NCI-H2227 (cell line): Measurements from ENCODE around the gene TSHZ2.
"Not testable (repeated sequence)": the region's sequence is repeated elsewhere in the genome, so short reads cannot be mapped to it uniquely, and the experiment has no call there.

ENCODE experiments used
- DNase-seq: peaks from one replicate; lab custom pipeline; 2025; ENCODE audit not compliant: unreplicated experiment; lab: John Stamatoyannopoulos, UW

The TSHZ2 gene

DNA sequence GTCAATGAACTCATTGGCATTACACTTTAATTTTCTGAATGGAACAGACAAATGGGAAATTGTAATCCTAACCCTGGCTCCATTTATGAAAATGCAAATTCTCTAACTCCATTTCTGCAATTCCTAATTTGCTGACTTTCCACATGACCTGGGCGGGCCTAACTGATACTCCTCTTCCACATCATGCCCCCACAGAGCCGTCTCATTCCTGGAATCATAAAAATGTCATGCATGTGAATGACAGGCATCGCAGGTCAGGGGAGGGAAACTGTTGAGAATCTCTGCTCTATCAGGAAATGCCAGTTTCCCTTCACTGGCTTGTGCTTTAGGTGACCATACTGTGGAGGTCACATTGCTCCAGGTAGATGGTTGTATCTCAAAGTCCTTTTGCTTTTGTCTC lies 456.4 kb downstream of the TSHZ2 start:
- no peak for DNase-seq

DNA sequence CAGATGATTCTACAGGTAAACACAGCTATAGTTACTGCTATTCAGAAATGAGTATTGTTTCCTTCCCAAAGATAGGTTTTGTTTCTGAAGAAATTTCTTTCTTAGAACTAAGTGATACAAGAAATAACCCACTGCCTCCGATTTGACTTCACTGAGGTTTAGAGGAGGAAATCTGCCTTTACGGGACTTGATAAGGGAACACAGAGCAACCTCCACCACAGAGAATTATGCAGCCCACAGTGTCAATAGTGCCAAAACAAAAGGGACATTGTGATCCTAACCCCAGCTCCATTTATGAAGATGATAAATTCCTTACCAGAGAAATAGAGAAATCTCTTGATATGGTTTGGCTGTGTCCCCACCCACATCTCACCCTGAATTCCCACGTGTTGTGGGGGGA lies 456.8 kb downstream of the TSHZ2 start:
- DNase-seq: no peak

DNA sequence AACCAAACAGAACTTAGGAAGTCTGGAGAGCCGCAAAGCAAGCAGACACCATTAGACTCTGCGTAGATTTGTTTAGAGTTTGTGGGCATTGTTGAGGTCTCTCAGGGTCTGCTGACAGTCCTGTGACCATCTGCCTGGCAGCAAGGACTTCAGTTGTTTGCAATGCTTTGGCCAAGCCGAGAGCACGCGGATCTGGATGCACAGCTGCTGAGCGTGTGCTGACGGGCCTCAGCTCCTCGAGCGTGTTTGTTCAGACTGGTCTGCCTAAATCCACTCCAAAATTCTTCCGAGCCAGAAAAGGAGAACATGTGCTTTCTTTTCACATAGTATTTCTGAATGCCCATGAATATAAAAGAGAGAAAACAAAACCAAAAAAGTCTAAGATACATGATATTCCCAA lies 462.5 kb downstream of the TSHZ2 start:
- no peak for DNase-seq

DNA sequence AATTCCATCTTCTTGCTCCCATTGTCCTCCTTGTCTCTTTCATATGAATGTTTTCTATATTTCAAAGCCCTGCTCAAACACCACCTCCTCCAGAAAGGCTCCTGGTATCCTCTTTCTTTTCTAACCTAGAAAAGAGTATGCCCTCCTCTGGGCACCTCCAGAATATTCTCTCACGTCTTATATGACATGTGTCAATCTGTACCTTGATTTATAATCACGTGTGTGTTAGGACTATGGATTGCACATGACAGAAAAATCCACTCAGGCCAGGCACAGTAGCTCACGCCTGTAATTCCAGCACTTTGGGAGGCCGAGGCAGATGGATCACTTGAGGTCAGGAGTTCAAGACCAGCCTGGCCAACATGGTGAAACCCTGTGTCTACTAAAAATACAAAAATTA lies 464.8 kb downstream of the TSHZ2 start:
- DNase-seq: not testable (repeated sequence)

DNA sequence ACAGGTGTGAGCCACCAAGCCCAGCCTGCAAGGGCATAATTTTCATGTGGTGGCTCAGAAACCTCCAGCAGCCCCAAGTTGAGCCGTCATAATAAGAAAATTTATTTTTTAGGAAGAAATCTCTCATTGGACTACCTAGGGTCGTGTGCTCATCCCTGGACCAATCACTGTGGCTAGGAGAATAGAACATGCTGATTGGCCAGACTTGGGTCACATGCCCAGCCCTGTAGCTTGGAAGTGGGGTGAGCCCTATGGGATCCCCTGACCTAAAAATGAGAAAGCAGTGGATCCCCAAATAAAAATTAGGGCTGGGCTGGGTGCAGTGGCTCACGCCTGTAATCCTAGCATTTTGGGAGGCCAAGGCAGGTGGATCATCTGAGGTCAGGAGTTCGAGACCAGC lies 466.2 kb downstream of the TSHZ2 start:
- DNase-seq: no peak

DNA sequence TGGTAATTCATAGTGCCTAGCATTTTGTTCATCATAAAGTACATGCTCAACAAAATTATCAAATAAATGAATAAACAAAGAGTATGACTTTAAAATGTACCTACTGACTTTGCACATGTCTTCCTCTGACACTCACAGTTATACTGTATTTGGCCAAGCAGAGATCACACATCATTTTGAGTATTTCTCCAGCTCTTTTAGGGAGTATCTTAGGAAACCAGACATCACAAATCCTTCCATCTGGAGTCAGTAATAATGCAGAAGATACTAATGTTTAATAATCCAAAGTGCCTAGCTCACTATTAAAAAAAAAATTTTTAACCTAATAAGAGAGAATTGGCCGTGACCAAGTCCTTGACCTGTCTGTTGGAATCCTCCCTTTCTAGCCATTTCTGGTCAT lies 466.9 kb downstream of the TSHZ2 start:
- no peak for DNase-seq

DNA sequence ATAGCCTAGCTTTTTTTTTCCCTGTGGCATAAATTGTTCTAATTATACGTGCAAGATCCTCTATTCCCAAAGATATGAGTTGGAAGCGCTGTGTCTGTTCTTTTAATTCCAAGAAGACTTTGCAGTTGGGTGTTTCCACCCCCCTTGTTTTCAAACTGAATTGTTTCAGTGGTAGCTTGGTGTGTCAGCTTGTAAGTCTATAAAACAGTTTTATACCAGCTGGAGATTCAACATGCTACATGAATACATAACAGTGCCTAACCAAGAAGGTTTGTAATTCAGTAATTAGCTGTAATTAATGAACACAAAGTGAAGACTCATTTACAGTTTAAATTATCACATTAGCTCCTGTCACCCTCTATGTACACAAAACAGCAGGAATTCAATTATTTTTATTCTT lies 467.5 kb downstream of the TSHZ2 start:
- no peak for DNase-seq

DNA sequence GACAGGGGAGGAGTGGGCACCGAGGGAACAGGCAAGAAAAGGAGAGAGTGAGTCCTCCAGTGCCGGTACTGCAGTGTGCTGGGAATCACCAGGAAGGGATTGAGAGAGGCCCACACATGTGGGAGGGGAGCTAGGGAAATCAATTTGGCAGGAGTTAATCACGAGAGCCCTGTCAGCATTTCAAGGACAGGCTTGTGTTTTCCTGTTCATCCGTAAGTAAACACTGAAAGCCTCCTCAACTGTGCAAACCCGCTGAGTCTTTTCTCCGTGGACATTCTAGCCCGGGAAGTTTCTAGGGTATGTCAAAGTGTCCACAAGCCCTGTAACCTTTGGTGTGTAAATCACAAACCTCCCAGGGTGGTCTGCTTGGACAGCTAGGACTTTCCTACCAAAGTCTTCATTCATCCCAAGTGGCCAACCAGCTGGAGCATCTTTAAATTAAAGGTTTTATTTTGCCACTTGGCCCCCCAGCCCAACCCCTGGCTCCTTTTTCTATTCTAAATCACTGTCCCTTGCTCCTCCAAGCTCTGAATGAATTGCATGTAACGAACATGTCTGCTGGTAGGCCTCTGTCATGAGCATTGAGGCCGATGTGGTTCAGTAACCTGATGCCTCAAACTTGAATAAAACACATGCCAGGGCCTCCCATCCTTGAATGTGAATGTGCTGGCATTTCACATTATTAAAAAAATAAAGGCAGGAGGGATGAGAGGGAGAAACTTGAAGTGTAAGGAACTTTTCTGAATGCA lies 472.4 kb downstream of the TSHZ2 start:
- DNase-seq: no peak

DNA sequence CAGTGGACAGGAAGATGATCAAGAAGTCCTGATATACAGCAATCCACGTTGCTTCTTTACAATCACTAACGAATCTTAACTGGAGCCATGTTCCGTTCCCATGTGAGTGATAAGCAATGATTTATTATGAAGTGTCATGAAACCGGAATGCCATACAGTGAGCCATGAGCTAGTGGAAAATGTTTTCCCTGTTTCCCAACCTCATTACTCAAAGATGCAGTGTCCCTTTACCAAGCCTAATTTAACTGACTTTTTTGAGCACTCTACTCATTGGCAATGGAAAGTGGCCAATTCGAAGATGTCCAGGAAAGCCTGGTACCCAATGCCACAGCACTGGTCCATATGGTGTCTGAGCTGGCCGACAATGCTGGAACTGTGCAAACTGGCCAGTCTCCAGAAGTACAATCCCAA lies 473.2 kb downstream of the TSHZ2 start:
- DNase-seq: no peak

DNA sequence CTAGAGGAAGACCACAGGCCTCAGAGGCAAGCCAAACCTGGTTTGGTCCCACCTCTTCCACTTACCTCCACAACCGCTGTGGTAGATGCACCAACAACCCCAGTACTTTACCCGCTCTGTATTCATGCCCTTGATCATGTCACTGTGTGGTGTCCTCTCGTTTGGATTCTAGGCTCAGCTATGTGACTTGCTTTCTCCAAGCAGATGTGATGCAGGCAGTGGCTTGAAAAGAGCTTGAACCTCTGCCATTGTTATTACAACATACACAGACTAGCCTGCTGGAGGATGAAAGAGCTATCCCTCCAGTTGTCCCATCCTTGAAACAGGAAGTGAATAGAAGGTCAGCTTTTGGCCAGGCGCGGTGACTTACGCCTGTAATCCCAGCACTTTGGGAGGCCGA lies 473.8 kb downstream of the TSHZ2 start:
- no peak for DNase-seq

DNA sequence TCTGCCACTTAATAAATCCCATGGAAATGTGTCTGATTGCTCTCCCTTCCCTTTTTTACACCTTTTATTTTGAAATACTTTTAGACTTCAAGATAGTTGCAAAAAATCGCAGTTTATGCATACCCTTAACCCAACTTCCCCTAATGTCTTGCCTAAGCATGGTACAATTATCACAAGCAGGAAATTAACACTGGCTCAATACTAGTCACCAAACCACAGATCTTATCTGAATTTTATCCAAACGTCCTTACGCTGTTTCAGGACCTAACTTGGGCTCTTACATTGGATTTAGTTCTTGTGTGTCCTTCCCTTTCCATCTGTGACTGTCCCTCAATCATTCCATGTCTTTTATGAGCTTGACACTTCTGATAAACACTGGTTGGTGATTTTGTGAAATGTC lies 475.2 kb downstream of the TSHZ2 start:
- no peak for DNase-seq

DNA sequence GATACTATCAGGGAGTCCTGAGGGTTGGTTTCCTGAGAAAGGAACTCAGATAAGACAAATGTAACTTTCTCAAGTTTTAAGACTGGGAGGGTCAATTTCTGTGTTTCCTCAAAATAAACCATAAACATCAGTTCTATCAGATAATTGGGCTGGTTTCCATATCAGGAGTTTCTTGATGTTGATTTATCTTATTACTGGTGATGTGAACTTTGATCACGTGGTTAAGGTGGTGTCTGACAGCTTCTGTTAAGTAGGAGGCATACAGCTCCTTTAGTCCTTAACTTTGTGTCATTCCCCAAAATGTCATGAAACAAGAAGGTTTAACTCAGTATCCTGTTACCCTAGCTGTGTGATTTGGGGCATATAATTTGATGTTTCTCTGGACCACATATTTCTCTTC lies 476.3 kb downstream of the TSHZ2 start:
- DNase-seq: no peak

DNA sequence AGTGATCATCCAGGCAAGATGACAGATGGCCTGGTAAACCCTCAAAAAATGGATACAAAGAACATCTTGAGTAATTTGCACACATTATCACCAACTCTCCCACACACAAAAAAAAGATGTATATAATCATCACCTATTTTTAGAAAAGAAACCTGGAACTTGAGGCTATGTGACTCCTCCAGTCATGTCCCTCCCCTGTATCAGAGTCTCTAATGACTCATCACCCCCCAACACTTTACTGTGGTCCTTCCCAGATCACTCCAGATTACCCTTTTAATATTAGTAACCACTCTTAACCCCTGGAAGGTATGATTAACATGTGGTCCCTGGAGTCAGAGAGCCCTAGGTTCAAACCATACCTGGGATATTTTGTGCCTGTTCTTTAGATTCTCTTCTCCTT lies 476.7 kb downstream of the TSHZ2 start:
- DNase-seq: no peak

DNA sequence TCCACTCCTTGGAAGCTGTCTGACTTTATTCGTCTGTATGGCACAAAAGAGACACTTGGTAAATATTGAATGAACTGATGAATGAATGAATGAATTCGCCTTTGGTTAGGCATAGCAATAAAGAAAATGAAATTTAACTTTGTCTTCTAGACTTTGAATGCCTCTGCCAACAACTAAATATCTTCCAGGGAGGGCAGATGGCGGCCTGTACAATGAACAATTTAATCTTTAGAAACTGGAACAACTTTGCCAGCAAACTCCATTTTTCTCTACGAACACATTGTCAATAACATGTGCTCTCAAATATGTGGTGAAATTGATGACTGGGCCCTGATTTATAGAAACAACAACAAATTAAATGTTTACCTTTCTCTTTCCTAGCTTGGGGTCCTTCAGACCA lies 480.9 kb downstream of the TSHZ2 start:
- no peak for DNase-seq

DNA sequence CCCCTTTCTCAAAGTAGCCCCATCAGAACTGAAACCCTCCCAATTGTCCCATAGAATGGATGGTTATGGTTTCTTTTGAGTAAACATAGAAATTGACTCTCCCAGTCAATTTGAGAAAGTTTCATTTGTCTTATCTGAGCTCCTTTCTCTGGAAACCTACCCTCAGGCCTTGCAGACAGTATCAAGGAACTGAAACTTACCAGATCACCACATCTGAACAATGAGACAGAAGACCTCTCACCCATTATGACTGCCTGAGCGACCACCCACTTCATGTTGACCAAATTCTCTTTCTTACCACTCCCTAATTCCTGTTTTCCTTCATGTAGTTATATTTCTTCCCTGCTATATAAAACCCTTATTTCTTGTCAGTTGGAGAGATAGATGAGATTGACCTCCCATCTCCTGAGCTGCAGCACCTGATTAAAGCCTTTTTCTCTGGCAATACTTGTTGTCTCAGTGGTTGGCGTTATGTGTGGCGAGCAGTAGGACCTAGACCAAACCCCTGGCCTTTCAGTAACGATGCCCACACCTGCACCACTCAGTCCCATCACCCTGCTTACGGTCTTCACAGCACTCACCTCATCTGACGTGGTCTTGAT lies 482.6 kb downstream of the TSHZ2 start:
- no peak for DNase-seq

DNA sequence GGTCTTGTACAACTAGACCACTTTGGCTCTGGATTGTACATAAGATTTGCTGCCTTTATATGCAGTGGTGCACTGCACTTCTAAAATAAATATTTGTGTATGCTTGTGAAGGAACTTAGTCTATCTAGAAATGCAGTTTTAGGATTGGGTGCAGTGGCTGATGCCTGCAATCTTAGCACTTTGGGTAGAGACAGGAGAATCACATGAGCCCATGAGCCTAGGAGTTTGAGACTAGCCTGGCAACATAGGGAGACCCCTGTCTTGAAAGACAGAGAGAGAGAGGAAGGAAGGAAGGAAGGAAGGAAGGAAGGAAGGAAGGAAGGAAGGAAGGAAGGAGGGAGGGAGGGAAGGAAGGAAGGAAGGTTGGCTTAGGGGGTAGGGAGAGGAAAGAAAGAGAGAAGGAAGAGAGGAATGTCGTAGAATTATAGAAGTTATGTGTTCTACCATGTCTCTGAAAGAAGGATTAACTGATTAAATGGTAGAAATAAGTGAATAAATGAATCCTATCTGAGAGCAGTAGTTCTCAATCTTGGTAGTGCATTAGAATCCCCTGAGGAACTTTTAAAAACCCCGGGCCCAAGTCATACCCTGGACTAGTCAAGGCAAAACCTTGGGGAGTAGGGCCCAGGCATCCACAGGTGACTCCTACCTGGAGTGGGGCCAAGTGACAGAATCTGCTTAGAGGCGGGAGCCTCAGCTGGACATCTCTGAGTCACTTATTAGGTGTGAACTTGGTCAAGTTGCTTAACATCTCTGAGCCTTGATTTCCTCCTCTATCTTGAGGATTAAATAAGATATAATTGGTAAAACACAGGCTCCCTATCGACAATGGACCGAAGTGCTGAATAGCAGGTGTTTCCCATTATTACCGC lies 491.2 kb downstream of the TSHZ2 start:
- no peak for DNase-seq

DNA sequence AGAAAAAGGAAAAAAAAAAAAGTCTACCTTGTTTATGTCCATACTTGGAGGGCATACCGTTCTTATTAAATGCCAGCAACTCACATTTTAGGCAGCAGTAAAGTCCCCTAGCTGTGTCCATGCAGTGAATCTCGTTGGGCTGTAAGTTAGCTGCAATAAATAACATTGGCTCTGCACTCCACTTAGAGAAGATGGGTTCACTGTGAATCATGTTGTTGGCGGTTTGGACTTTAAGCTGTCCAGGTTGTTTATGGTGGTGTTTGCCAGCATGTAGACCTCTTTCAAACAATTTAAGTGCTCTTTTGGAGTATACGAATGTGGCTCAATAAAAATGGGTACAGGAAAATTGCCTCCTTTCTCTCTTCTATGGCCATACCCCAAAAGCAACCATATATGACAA lies 494.1 kb downstream of the TSHZ2 start:
- no peak for DNase-seq

DNA sequence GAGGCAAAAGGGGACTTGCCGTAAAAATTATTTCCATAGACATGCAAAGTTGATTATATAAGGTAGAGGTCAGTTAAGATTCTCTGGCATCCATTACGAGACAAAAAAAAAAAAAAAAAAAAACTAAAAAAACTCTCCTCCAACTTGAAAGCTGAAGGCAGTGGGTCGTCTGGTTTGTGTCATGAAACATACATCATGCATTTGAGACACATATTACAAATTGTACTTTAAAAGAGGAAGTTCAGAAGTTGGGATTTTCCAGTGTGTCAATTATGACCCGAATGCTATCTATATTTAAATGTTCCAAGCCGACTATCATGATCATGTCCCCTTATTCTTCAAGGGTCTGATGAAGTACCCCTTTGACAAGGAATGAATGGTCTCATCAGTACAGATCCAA lies 496.4 kb downstream of the TSHZ2 start:
- no peak for DNase-seq

DNA sequence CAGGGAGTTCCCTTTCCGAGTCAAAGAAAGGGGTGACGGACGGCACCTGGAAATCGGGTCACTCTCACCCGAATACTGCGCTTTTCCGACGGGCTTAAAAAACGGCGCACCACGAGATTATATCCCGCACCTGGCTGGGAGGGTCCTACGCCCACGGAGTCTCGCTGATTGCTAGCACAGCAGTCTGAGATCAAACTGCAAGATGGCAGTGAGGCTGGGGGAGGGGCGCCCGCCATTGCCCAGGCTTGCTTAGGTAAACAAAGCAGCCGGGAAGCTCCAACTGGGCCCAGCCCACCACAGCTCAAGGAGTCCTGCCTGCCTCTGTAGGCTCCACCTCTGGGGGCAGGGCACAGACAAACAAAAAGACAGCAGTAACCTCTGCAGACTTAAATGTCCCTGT lies 500.7 kb downstream of the TSHZ2 start:
- not testable (repeated sequence) for DNase-seq

DNA sequence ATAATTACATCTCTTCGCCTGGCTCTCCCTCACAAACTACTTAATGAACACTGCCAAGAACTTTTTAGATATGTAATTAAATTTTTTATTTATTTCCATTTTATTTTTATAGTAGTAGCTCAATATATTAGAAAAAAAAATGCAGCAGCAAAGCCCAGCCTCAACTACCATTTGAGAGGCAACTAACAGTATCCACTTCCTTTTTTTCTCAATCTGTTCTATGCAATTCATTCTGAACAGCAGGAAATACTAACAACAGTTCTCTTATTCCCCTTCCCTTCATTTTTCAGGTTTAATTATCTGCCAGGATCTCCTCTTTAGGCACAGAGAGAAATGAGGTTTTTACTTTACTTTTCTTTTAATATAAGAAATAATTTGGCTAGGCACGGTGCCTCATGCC lies 508.8 kb downstream of the TSHZ2 start:
- no peak for DNase-seq

DNA sequence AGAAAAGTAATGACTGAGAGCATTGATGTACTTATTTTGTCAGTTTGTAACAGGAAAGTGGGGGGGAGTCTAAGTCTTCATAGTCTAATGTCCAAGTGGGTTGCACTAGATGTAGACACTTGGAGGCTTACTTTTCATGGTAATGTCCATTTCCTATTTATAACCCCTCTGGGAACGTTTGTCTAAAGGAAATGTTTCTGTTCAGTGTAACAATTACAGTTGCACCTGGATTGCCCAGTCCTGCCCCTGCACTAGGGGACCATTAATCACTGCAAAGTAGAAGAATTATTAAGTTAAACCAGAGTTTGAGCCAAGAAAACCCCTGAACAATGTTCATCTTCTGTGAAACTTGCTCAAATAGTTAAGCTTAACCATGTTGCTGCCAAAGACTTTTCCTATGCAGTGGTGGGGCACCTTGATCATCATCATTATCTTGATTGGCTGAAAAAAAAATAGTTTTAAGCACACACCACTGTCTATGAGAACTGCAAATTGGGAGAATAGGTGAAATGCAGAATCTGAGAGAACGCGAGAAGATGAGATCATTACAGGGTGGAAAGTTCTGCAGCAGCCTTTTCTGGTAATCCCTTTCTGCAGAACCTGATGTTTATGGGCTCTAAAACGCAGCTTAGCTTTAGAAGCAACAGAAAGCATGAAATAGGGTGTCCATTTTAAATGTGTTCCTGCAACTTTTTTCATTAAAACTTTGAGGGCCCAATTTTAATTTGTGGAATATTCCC lies 515.5 kb downstream of the TSHZ2 start:
- DNase-seq: no peak
